SK-N-SH (cell line): ENCODE results near the gene FMO1. TPM values are rescaled to one million over a fixed set of nuclear protein-coding genes. Genes with fewer than 3 reads are reported as not detected.

Source experiments
- CTCF ChIA-PET: fragments of 300-600, 350-600 bp; formaldehyde crosslinking; extraction: SDS; loops from one replicate; lab custom pipeline; 2021; lab: Yijun Ruan, JAX
- POLR2A ChIA-PET: fragments of 350-600 bp; sonication (Branson Sonifier 250); formaldehyde crosslinking; extraction: SDS; loops from one replicate; lab custom pipeline; 2020; ENCODE audit warnings: antibody characterized with exemption, inconsistent platforms; lab: Yijun Ruan, JAX
- DNase-seq: peaks from one replicate; pipeline ENCODE4 v3.0.0; 2012
- H2AFZ ChIP-seq: fragments of 200-600 bp; sonication (generic); 2 replicates; pipeline ENCODE4 v1.8.1; 2016; ENCODE audit warnings: antibody characterized with exemption, mild to moderate bottlenecking, low read depth
- H3F3A ChIP-seq: fragments of 200-600 bp; sonication (generic); replicated peaks from 2 replicates; pipeline ENCODE3; 2016; ENCODE audit warnings: antibody characterized with exemption, mild to moderate bottlenecking; ENCODE audit not compliant: insufficient read depth
- H3K27ac ChIP-seq, 2 experiments: fragments of 200-500 bp in 1 of 2; fragments of 200-600 bp in 1 of 2; sonication (Bioruptor generic) in 1 of 2; sonication (generic), shearing (Covaris generic) in 1 of 2; 2 replicates each; pipeline versions ENCODE4 v1.5.1 to v1.6.1; 2014 to 2016; ENCODE audit warnings: low read depth in 2 of 2, inconsistent platforms in 1 of 2, low read length in 1 of 2, mild to moderate bottlenecking in 1 of 2, mixed read lengths in 1 of 2
- H3K27me3 ChIP-seq: fragments of 200-600 bp; sonication (generic), shearing (Covaris generic); 2 replicates; pipeline ENCODE4 v1.6.1; 2016; ENCODE audit warnings: mixed run types; ENCODE audit not compliant: insufficient read depth
- H3K36me3 ChIP-seq, 2 experiments: fragments of 200-500 bp in 1 of 2; fragments of 200-600 bp in 1 of 2; sonication (Bioruptor generic) in 1 of 2; sonication (generic) in 1 of 2; replicated peaks in 1 of 2; 2 replicates each; pipeline versions ENCODE3 to v1.5.1; 2014 to 2016; ENCODE audit warnings: low read length in 1 of 2, mild to moderate bottlenecking in 1 of 2; ENCODE audit not compliant: insufficient read depth in 2 of 2, control insufficient read depth in 1 of 2
- H3K4me1 ChIP-seq, 2 experiments: fragments of 200-500 bp in 1 of 2; fragments of 200-600 bp in 1 of 2; sonication (Bioruptor generic) in 1 of 2; sonication (generic), shearing (Covaris generic) in 1 of 2; 2 replicates each; pipeline versions ENCODE4 v1.5.1 to v1.6.1; 2014 to 2016; ENCODE audit warnings: low read depth in 1 of 2, low read length in 1 of 2, mixed run types in 1 of 2; ENCODE audit not compliant: insufficient read depth in 2 of 2, control insufficient read depth in 1 of 2
- H3K4me2 ChIP-seq: fragments of 200-600 bp; sonication (generic), shearing (Covaris generic); 2 replicates; pipeline ENCODE4 v1.6.1; 2017; ENCODE audit warnings: mixed run types
- H3K4me3 ChIP-seq, 2 experiments: fragments of 200-500 bp in 1 of 2; fragments of 200-600 bp in 1 of 2; sonication (Bioruptor generic) in 1 of 2; sonication (generic), shearing (Covaris generic) in 1 of 2; 2 replicates each; pipeline versions ENCODE4 v1.5.1 to v1.8.1; 2014 to 2016; ENCODE audit warnings: low read depth in 2 of 2, inconsistent platforms in 1 of 2, low read length in 1 of 2, mild to moderate bottlenecking in 1 of 2, mixed read lengths in 1 of 2, moderate library complexity in 1 of 2
- H3K79me2 ChIP-seq: fragments of 200-600 bp; sonication (generic); 2 replicates; pipeline ENCODE4 v1.8.1; 2017; ENCODE audit warnings: mild to moderate bottlenecking; ENCODE audit not compliant: insufficient read depth
- H3K9ac ChIP-seq: fragments of 200-600 bp; sonication (generic); 2 replicates; pipeline ENCODE4 v1.6.1; 2017; ENCODE audit warnings: mixed run types
- H3K9me2 ChIP-seq: fragments of 200-600 bp; sonication (generic); 2 replicates; pipeline ENCODE4 v1.6.1; 2017; ENCODE audit warnings: mixed run types
- H3K9me3 ChIP-seq: fragments of 200-600 bp; sonication (generic); 2 replicates; pipeline ENCODE4 v1.6.1; 2017; ENCODE audit warnings: mixed run types, mild to moderate bottlenecking, moderate library complexity
- H4K20me1 ChIP-seq: fragments of 200-600 bp; sonication (generic); 2 replicates; pipeline ENCODE4 v1.6.1; 2017; ENCODE audit warnings: mild to moderate bottlenecking, mixed run types; ENCODE audit not compliant: insufficient read depth
- CHD2 ChIP-seq: fragments of 150-350 bp; IDR thresholded peaks from 2 replicates; pipeline ENCODE4 v1.6.1; 2018; ENCODE audit warnings: low read length; ENCODE audit not compliant: partially characterized antibody
- ELF1 ChIP-seq: IDR thresholded peaks from 2 replicates; pipeline ENCODE4 v1.4.0; 2012
- FOXJ3 ChIP-seq: sonication (generic); formaldehyde crosslinking; IDR thresholded peaks from 2 replicates; pipeline ENCODE4 v1.5.1; 2020; ENCODE audit warnings: mild to moderate bottlenecking, missing genetic modification reagents
- GATA2 ChIP-seq: sonication (generic); formaldehyde crosslinking; IDR thresholded peaks from 2 replicates; pipeline ENCODE4 v1.5.0; 2020; ENCODE audit warnings: mild to moderate bottlenecking, missing genetic modification reagents
- MXI1 ChIP-seq: IDR thresholded peaks from 2 replicates; pipeline ENCODE4 v1.6.1; 2012; ENCODE audit warnings: mild to moderate bottlenecking, low read depth, low read length, improper control_type of control experiment
- NFIC ChIP-seq: IDR thresholded peaks from 2 replicates; pipeline ENCODE4 v1.4.0; 2012; ENCODE audit warnings: borderline replicate concordance
- POLR2AphosphoS5 ChIP-seq: IDR thresholded peaks from 2 replicates; pipeline ENCODE4 v1.6.1; 2012; ENCODE audit warnings: low read depth, low read length
- RAD21 ChIP-seq: IDR thresholded peaks from 2 replicates; pipeline ENCODE4 v1.6.1; 2012; ENCODE audit warnings: mild to moderate bottlenecking, low read length
- RCOR1 ChIP-seq: fragments of 150-350 bp; IDR thresholded peaks from 2 replicates; pipeline ENCODE4 v1.6.1; 2017; ENCODE audit warnings: antibody characterized with exemption, low read length
- RFX5 ChIP-seq: IDR thresholded peaks from 2 replicates; pipeline ENCODE4 v1.6.1; 2012; ENCODE audit warnings: mild to moderate bottlenecking, improper control_type of control experiment, low read length
- SIN3A ChIP-seq: IDR thresholded peaks from 2 replicates; pipeline ENCODE4 v1.6.1; 2012; ENCODE audit warnings: low read depth, mild to moderate bottlenecking, low read length, moderate library complexity, borderline replicate concordance
- TCF12 ChIP-seq: IDR thresholded peaks from 2 replicates; pipeline ENCODE4 v1.4.0; 2012
- YY1 ChIP-seq: IDR thresholded peaks from 2 replicates; pipeline ENCODE4 v1.4.0; 2012; ENCODE audit warnings: low read depth, mild to moderate bottlenecking
- ZBTB33 ChIP-seq: IDR thresholded peaks from 2 replicates; pipeline ENCODE4 v1.4.0; 2012; ENCODE audit warnings: low read depth, borderline replicate concordance
- WGBS: methylation state at CpG from one replicate; pipeline ENCODE4 v1.1.6; 2017; ENCODE audit warnings: low lambda C conversion rate; 5-methylcytosine and 5-hydroxymethylcytosine counted together
- polyA plus RNA-seq, 3 experiments: library from polyadenylated mRNA; depleted of rRNA; stranded (reverse); fragments of >200 nt; gene quantifications; 2 replicates each; pipeline ENCODE4 v1.2.3, GENCODE V29; 2012
- TF ChIP-seq, protein P1 (sequence below): IDR thresholded peaks from 2 replicates; pipeline ENCODE4 v1.6.1; 2012; ENCODE audit warnings: mild to moderate bottlenecking, low read depth, low read length, moderate library complexity
- TF ChIP-seq, protein P2 (sequence below): IDR thresholded peaks from 2 replicates; pipeline ENCODE4 v1.4.0; 2012; ENCODE audit warnings: low read depth, borderline replicate concordance
- TF ChIP-seq, protein P3 (sequence below): fragments of 200-600 bp; sonication (generic); IDR thresholded peaks from 2 replicates; pipeline ENCODE4 v1.6.1; 2017; ENCODE audit warnings: antibody characterized with exemption, mild to moderate bottlenecking, moderate library complexity

Gene FMO1
- polyA plus RNA-seq, 1 of the 3 experiments (the other 2 are of a cell fraction) = not detected

DNA sequence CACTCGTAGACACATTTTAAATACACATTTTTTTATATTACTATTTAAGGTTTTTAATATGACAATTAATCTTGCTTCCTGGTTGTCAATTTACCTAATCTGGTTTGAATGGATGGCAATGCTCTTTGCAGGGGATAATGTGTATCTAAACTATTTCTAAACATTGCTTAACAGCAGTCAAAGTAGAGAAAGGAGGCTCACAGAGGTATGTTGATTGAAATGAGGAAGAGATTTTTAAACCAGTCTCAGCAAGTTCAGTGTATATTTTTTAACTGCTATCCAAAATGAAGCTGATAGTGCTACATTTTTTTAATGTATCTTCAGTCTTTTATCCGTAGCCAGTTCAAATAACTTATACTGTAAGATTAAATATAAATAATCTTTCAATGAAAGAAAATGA is 17.4 kb downstream of the FMO1 start (continued):
- TF ChIP-seq, protein P1, sequence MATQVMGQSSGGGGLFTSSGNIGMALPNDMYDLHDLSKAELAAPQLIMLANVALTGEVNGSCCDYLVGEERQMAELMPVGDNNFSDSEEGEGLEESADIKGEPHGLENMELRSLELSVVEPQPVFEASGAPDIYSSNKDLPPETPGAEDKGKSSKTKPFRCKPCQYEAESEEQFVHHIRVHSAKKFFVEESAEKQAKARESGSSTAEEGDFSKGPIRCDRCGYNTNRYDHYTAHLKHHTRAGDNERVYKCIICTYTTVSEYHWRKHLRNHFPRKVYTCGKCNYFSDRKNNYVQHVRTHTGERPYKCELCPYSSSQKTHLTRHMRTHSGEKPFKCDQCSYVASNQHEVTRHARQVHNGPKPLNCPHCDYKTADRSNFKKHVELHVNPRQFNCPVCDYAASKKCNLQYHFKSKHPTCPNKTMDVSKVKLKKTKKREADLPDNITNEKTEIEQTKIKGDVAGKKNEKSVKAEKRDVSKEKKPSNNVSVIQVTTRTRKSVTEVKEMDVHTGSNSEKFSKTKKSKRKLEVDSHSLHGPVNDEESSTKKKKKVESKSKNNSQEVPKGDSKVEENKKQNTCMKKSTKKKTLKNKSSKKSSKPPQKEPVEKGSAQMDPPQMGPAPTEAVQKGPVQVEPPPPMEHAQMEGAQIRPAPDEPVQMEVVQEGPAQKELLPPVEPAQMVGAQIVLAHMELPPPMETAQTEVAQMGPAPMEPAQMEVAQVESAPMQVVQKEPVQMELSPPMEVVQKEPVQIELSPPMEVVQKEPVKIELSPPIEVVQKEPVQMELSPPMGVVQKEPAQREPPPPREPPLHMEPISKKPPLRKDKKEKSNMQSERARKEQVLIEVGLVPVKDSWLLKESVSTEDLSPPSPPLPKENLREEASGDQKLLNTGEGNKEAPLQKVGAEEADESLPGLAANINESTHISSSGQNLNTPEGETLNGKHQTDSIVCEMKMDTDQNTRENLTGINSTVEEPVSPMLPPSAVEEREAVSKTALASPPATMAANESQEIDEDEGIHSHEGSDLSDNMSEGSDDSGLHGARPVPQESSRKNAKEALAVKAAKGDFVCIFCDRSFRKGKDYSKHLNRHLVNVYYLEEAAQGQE = no peak
- TF ChIP-seq CHD2 (no peak), YY1 (no peak), RFX5 (no peak), SIN3A (no peak)

GRCh38 chr1:171266930-171267329 is 18.6 kb downstream of the FMO1 start:
- POLR2A ChIA-PET = no interaction called here
- Histone ChIP-seq H3K9ac (no peak overlapping the region), H3K4me1 (no peaks in the 10 kb centered on the region), H3F3A (no peaks in the 10 kb centered on the region), H3K9me3 (no peaks in the 10 kb centered on the region), H3K9me2 (no peaks in the 10 kb centered on the region), H4K20me1 (no peaks in the 10 kb centered on the region), H2AFZ (no peak overlapping the region), H3K4me2 (no peak overlapping the region), H3K79me2 (no peaks in the 10 kb centered on the region)
- 2% methylated on average over 4 of the region's 4 CpGs for WGBS
- DNase-seq = no peak
- TF ChIP-seq, protein P2, sequence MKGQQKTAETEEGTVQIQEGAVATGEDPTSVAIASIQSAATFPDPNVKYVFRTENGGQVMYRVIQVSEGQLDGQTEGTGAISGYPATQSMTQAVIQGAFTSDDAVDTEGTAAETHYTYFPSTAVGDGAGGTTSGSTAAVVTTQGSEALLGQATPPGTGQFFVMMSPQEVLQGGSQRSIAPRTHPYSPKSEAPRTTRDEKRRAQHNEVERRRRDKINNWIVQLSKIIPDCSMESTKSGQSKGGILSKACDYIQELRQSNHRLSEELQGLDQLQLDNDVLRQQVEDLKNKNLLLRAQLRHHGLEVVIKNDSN = no peak
- TF ChIP-seq RCOR1 = no peak
- TF ChIP-seq RAD21 = no peak
- TF ChIP-seq ZBTB33 = no peak
- no peak for TF ChIP-seq TCF12
- TF ChIP-seq NFIC = no peak
- TF ChIP-seq, protein P3, sequence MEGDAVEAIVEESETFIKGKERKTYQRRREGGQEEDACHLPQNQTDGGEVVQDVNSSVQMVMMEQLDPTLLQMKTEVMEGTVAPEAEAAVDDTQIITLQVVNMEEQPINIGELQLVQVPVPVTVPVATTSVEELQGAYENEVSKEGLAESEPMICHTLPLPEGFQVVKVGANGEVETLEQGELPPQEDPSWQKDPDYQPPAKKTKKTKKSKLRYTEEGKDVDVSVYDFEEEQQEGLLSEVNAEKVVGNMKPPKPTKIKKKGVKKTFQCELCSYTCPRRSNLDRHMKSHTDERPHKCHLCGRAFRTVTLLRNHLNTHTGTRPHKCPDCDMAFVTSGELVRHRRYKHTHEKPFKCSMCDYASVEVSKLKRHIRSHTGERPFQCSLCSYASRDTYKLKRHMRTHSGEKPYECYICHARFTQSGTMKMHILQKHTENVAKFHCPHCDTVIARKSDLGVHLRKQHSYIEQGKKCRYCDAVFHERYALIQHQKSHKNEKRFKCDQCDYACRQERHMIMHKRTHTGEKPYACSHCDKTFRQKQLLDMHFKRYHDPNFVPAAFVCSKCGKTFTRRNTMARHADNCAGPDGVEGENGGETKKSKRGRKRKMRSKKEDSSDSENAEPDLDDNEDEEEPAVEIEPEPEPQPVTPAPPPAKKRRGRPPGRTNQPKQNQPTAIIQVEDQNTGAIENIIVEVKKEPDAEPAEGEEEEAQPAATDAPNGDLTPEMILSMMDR = no peak
- no peak for TF ChIP-seq GATA2 (CRISPR knock-in tag)
- TF ChIP-seq FOXJ3 (CRISPR knock-in tag) = no peak
- no peak for TF ChIP-seq ELF1
- no peak for TF ChIP-seq POLR2AphosphoS5
- no peak for TF ChIP-seq MXI1
- TF ChIP-seq, all 33 proteins: peak for 0
- Histone ChIP-seq H3K36me3 (peaks cover 0 to 4% of the 10 kb centered on the region in 2 experiments), H3K27ac (no peak overlapping the region), H3K27me3 (peaks cover 44% of the 10 kb centered on the region; the same call in 1 of the 2 replicates), H3K4me3 (no peak overlapping the region)
- CTCF ChIA-PET = interaction anchor here (0.9 kb wide), 1 partner anchor 16 kb away, joined by 3 read pairs; no protein-coding TSS in a partner anchor
